Activated CD8-positive, alpha-beta memory T cell treated with anti-CD3 and anti-CD28 coated beads for 1 hour (primary cell): Measurements from ENCODE around the gene BARX1.
"Not testable (repeated sequence)": the region's sequence is repeated elsewhere in the genome, so short reads cannot be mapped to it uniquely, and the experiment has no call there.

Experiments
- DNase-seq, 2 donors: peaks; one replicate each; pipeline ENCODE4 v3.0.0-alpha.2; 2020; ENCODE audit warnings: low read depth in 1 of 2; ENCODE audit errors: extremely low read depth in 1 of 2

Gene BARX1

DNA sequence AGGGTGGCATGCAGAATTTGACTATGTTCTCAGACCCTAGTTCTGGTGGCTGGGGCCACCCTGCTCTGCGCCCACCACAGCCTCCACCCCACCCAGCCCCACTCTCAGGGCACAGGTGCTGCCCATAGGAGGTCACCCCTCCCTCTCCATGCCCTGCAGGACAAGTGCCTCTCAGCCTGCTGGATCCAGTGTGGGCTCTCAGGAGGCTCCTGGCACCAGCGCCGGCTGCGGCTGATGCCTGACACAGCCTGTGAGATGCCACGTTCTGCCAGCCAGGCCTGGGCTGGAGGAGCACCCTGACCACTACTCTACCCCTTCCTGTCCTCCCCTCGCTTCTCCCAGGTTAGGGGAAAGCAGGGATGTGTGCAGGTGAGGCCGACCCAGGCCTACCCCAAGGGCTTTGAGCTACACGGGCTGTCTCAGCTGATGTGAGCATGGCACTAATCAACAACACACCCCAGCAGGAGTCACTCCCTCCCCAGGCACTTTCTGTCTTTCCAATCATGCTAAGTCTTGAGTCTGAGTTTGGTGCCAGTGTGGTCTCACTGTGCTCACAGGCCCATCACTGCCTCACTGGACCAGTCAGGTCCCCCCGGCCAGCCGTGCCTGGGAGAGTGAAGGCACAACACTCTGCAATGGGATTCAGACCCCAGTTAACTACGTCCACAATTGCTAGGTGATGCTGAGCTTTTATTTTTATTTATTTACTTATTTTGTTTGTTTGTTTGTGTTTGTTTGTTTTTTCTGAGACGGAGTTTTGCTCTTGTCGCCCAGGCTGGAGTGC lies 12.1 kb upstream of the BARX1 start:
- no peak for DNase-seq

DNA sequence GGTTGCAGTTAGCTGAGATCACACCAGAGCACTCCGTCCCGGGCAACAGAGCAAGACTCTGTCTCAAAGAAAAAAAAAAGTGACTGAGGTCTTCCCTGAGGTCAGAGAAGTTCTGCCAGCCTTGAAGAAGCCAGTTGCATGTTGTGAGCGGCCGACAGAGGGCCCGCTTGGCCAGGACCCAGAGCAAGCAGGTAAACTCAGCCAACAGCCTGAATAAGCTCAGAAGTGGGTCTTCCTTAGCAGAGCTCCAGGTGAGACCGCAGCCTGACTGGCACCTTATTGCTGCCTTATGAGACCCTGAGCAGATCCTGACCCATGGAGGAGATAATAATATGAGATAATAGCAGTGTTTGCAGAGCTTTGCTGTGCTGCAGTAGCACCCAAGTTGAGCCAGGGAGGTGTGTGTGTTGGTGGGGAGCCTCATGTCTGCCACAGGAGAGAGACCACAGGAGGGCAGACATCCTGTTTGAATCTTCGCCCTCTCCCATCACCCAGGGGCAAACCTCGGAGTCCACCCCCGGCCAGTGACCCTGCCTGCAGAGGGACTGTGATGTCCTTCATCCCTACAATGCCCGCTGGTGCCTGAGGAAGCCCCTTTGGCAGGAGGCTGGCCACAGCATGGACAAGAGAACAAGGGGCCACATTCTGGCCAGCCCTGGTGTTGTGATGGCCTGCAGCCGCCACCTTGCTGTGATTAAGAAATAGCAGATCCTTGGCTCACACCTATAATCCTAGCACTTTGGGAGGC lies 10.8 kb upstream of the BARX1 start:
- DNase-seq, result no peak

DNA sequence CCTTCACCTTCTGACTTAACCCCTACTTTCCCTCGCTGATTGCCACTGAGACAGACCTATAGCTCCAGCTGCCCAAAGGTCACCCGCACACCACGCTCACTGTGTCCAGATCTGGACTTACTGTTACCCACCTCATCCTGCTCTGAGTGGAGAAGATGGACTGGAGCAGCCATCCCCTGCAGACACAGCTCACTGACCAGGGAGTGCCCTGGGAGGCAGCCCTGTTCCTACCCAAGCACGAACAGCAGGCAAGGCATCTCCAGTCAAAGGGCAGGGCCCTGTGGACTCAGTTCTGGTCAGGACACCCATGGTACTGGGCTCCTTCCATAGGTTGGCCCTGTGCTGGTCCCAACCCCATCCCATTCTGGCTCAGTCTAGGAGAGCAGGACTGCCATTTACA lies 9.5 kb upstream of the BARX1 start:
- no peak for DNase-seq

DNA sequence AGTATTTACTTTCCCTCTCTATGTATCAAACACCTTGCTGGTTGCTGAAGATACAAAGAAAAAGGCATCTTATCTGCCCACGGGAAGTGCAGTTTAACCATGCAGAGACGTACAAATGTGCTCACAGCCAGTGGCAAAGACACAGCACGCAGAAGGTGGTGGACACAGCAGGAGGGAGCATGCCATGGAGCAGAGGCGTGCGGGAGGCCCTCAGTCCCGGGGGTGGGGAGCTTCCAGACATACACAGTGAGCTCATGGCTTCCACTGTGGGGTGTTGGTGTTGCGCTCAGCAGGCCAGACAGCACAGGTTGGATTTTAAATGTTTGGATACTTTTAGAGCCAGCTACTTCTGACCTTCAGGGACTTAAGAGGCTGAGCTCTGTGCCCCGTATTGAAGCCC lies 8.8 kb upstream of the BARX1 start:
- no peak for DNase-seq

DNA sequence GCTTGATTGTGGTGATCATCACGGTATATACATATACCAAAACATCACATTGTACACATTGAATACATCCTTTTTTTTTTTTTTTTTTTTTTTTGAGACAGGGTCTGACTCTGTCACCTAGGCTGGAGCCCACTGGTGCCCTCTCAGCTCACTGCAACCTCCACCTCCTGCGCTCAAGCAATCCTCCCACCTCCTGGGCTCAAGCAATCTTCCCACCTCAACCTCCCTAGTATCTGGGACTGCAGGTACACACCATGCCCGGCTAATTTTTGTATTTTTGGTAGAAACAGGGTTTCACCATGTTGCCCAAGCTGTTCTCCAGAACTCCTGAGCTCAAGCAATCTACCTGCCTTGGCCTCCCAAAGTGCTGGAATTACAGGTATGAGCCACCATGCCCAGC lies 8.3 kb upstream of the BARX1 start:
- not testable (repeated sequence) for DNase-seq

DNA sequence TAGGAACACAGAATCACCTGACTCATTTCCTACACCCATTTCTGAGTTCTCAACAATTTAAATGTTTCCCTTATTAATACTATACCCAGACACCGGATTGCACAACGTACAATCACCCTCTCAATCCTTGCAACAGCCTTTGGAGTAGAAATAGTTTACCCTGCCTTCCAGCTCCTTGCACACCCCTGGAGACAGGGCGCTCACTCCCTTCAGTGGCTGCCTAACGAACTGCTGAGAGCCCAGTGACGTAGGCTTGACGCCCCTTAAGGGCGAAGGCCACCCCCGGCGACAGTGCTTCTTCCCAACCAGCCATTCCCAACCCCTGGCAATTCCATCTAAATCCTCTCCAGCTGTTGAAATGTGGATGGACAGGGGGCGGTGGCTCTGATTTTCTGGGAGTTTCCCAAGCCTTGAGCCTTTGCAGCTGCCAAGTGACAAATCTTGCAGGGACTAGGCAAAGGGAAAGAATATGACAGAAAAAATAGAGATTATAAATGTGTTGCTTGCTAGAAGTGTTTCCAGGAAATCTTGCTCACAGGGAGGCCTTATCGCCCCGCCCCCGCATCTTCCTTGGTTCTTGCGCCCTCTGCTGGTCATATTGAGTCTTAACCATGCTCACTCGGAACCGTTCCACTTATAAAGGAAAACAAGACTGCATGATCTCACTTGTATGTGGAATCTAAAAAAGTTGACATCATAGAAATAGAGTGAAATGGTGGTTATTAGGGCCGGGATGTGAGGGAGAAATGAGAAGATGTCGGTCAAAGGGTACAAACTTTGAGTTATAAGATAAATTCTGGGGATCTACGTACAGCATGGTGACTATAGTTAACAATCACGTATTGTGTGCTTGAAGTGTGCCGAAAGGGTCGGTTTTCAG lies 7.6 kb upstream of the BARX1 start:
- DNase-seq, result peak; percentile 57 to 61

DNA sequence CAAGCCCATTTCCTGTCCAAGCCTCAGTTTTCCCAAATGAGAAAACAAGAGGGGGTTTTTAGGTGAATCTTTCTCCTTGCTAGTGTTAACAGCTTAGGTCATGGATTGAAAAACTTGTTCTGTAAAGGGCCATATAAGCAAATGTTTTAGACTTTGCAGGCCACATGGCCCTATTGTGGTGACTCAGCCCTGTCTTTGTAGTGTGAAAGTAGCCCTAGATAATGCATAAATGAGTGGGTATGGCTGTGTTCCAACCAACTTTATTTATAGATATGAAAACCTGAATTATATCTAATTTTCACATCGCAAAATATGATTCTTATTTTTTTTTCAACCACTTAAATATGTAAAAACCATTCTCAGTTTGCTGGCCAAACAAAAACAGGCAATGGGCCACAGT lies 6.9 kb upstream of the BARX1 start:
- DNase-seq, result no peak

DNA sequence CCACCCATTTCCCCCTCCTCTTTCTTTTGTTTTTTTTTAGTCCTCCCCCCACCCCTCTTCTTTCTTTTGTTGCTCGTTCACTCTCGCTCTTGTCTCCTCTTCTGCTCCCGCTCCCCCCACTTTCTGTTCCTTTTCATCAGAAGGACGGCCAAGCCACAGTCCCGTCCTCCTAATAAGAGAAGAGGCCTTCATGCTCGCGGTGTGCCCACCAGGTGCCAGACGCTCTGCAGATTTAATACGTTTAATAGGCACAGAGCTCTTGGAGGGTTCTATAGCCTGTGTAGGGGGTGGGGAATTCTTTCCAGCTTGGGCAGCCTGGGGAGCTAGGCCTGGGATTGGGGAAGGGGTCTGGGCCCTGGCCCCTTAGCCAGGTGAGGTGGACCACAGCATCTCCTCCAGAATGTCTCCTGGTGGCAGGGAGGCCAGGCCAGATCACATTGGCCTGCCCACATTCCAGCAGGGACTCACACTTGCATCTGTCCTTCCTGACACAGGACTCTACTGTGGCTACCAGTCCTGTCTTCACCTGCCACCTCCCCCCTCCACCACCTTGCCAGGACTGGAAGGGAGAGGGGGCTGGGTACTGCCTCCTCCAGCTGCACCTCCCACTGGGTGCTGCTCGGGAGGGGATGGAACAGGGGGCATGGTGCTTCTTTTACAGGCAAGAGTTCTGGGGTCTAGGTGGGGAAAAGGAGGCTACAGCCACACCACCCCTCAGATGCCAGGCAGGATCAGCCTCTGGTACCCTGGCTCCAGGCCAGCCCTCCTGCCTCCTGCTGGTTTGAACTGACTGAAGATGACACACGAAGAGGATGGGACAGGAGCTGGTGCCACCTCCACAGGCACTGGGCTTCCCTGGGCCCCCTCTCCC lies 6.1 kb upstream of the BARX1 start:
- no peak for DNase-seq

DNA sequence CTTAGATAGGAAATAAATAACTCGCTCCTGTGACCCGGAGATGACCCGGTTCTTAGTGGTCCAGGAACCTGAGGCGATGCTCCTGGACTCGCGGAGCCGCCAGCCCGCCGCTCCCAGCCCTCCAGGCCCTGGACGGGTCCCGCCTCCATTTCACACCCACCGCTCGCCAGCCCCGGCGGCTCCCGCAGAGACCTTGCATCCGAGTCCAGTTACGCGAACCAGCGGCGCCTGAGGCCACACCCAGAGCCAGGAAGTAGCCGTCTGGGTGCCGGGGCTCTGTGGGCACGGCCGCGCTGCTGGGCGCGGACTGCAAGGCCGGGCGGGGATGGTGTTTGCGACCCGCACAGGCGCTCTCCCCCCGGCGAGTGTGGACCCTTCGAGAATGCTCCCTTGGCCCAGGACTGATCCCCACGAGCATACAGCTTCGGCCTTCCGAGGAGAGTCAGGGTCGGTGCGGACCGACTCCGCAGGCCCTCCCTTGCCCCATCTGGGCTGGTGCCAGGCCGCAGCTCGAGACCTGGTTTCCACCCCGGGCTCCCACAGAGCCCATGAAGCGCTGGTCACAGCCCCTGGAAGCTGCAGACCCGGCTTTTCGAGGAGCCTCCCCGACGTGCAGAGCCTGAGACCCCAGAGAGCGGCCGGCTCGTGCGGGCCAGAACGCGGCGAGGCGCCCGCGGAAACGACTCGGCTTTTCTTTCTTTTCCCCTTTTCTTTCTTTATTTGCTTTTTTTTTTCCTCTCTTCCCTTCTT lies 5.2 kb upstream of the BARX1 start:
- DNase-seq, result no peak

DNA sequence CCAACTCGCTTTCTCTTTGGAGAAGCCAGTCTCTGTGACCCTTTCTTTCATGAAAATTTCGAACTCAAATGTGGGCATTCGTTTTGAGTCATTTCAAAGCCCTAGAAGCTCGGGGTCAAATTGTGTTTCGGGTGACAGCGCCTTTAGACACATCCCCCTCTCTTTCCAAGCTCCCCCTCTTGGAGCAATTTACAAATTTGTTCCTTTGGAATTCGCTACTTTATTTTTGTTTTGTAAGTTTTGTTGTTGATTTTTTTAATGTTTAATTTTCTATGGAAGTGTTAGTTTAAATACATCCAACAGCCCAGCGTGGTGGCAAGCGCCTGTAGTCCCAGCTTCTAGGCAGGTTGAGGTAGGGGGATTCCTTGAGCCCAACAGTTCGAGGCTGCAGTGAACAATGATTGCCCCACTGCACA lies 4.6 kb upstream of the BARX1 start:
- no peak for DNase-seq

DNA sequence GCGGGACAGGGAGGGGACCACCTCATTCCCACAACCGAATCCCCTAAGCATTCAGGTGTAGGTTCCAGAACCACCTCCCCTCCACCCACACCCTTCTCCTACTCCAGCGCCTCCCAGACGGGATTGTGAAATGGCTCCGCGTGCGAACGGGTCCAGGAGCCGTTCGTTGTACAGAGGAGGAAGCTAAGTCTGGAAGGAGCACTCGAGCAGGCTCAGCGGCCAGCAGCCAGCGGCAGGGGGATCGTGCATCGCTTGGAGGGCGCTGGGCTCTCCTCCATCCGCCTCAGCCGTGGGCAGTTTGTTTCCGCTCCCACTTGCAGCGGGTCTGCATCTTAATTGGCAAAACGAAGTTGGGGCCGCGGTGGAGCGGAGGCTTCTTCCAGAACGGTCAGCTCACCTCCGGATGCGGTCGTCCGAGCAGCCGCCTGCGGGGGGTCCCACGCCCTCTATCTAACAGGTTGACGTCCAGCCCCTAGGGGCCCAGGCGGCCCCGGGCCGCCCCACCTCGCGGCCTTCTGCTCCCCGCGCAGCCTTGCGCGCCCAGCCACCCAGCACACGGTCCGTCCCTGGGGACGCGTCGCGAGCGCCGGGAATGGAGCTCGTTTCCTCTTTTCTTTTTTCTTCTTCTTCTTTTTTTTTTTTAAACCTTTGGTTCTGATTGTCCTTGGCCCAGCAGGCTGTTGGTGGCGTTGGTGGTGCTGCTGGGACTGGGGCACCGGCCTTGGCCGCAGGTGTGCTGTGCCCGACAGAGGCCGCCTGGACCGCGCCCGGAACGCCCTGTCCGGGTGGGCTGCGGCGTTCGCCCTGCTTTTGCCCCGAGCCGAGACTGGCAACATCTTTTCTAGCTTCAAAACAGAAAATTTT lies 3.9 kb upstream of the BARX1 start:
- DNase-seq, result no peak

DNA sequence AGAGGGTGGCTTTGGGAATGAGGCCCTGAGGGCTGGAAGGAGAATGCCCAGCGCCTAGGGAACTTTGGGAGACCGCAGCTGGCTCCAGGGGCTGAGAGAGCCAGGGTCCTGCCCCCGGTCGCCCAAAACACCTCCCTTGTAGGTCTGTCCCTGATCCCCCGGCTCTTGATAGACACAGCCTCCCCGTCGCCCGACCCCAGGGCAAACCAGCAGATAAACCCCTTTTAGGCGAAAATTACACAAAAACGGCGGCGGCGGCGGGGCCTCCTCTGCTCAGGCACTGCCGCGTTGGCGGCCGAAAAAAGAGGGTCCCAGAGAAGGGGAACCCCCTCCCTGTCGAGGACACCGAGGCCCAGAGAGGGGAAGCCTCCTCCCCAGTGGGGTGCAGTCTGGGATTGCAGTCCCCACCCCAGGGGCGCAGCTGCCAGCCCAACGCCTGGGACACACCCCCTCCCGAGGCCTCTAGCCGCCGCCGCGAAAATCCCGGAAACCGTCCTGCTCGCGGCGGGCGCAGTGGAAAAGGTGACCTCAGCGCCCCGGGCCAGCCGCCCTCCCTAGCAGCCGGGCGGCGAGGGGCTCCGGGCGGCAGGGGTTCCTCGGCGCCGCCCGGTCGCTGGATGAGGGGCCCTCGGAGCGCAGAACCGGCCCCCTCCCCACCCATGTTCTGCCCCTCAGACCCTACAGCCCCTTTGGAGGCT lies 3.1 kb upstream of the BARX1 start:
- DNase-seq, result no peak

DNA sequence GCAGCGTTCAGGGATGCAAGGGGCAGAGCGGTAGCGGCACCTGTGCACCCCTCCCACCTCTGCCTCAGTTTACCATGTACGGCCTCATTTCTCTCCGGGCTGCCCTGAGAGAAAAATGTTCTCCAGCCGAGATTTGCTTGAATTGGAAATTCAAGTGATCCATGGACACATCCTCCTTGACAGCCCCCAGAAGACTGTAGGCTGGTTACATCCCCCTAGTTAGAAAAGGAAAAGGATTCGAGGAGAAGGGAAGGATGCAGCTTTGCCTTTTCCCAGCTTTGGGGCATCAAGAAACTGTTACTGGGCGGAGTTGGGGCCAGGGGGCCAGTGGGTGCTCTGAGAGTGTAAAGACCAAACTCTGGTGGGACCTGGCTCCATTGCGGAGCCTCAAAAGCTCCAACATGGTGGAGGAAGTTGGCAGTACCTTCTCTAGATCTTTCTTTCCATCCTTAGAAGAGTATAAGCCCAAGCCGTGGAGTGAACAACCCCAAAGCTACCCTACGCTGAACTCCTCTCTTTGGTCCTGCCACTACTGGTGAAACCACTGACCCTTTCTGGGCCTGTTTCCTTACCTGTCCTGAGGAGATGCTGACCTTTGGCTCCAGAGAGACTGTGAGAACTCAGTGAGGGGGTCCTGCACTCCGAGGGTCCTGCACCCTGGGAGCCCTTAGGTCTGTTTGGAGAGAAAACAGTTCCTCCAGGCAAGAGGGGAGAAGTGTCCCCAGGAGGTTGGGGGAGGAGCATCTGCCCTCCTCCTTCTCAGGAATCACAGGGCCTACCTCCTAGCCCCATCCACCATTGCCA lies 1.0 kb upstream of the BARX1 start:
- no peak for DNase-seq

DNA sequence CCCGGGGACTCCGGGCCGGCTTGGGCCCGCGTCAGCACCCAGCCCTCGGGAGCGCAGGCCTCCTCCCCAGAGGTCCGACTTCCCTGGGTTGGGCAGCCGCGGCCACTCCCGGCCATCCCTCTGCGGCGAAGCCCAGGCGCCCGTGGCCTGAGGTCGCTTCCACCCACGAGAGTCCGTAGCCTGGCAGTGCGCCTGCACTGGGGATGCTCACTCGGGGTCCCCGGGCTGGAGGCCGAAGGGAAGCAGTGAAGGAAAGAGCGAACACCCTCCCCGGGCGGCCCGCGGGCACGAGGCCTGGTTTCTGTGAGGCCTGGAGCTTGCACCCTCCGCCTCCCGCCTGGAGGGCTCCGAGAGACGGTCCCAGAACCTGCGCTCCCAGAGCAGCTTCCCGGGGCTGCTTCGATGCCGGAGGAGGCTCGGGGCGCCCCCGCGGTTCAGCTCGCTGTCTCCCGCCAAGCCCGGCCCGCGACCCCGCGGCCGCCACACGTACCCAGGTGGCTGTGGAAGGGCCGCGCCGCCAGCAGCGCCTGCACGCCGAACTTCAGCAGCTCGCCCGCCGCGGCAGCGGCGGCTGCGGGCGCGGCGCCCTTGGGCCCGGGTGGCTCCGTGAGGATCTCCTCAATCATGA lies 607 bp downstream of the BARX1 start:
- DNase-seq, result no peak

DNA sequence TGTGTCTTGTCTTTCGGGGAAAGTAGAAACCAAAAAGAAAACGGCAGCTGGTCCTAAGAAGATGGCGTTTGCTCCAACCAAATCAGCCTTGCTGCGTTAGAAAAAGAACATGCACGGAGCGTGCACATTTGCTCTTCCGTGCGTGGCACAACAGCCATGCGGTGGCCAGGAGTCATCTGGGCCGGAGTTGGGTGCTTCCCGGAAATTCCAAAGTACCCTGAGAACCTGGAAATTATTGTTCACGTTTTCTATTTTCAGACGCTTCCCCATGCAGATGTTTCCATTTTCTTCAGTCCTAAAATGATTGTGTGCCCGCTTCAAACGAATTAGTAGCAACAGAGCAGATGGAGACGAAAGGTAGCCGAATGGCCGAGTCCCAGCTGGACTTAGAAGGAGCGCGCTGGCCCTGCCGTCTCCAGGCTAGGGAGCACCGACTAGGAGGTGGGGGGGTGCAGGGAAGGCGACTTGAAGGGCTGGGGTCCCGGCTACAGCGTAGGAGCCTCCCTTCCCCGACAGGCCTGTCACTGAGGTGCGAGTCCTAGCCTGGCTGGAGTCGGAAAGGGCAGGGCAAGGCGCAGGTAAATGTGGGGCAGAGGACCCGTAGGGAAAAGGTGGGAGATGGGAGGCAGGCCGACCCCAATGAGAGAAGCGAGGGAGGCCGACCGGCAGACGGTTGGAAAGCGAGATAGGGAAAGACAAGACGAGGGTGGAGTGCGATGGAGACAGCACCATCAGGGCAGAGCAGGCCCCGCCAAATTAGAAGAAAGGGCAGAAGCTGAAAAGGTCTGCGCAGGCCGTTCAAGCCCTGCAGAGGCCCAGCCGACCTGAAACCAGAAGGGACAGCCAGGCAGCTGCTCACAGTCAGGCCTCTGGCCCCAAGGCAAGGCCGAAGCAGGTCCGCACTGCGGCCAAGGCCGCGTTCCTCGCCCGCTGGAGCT lies 1.4 kb downstream of the BARX1 start:
- DNase-seq, result no peak
